Activated CD8-positive, alpha-beta memory T cell treated with anti-CD3 and anti-CD28 coated beads, Interleukin-2, amount 50 U/mL, for 1 hour (primary cell): Measurements from ENCODE around the gene VCL.
"Not testable (repeated sequence)": the region's sequence is repeated elsewhere in the genome, so short reads cannot be mapped to it uniquely, and the experiment has no call there.

Experiments used
- DNase-seq: peaks from one replicate; pipeline ENCODE4 v3.0.0-alpha.2; 2020; ENCODE audit errors: extremely low read depth

VCL gene

DNA sequence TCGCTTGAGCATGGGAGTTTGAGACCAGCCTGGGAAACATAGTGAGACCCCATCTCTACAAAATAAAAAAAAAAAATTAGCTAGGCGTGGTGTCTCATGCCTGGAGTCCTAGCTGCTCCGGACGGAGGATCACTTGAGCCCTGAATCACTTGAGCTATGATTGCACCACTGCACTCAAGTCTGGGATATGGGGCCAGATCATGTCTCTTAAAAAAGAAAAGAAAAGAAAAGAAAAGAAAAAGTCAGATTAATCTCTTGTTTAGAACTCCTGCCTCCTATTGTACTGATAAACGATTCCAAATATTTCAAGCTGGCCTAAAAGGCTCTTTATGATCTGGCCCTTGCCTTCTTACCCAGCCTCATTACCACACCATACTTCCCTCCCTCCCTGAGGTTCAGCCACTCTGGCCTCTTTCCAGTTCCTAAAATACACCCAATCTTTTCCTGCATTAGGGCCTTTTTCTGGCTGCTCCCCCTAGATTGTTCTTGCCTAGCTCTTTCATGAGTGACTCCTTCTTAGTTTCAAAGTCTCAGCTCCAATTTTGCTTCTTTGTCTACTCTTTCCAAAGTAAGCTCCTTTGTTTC lies 41.7 kb downstream of the VCL start:
- no peak for DNase-seq

DNA sequence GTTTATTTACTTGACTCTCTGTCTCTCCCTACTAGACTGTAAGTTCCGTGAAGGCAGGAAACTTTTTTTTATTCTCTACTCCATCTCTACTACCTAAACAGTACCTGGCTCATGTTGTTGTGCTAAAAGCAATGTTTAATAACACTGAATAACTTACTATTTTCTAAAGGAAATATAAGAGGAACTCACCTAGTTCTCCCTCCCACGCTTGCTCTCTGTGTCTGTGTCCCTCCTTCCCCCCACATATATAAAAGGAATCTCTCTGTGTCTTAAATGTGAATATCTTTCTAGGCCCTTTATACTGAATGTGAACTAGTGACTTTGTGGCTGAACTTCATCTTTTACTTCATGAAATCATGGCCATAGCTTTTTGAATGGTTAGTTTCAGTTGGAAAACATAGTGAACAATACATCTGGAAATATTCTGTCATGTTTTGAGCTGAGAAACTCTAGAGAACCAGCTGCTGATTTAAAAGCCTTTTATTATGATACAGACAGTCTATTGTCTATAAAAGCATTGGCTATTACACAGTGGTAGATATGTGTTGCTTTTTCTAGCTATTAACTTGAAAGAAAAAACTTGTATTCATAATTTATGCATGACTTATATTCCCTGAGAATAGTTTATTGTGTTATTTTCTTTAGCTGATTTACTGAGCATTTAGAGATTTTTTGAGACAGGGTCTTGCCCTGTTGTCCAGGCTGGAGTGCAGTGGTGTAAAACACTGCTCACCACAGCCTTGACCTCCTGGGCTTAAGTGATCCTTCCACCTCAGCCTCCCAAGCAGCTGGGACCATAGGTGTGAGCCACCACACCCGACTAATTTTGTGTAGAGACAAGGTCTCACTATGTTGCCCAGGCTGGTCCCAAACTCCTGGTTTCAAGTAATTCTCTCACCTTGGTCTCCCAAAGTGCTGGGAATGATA lies 42.5 kb downstream of the VCL start:
- DNase-seq = no peak

DNA sequence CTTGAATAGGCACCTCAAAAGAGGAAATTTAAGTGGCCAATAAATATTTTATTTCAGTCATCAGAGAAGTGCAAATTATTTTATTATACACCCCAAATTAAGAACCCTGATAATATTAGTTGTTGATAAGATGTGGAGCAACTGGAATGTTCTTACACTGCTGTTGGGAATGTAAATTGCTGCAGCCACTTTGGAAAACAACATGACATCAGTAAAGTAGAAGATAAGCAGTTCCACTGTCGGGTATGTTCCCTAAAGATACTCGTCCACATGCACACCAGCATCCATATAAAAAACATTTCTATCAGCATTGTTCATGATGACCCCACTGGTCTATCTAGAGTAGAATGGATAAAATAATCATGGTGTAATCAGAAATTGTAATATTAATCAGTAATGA lies 46.5 kb downstream of the VCL start:
- no peak for DNase-seq

DNA sequence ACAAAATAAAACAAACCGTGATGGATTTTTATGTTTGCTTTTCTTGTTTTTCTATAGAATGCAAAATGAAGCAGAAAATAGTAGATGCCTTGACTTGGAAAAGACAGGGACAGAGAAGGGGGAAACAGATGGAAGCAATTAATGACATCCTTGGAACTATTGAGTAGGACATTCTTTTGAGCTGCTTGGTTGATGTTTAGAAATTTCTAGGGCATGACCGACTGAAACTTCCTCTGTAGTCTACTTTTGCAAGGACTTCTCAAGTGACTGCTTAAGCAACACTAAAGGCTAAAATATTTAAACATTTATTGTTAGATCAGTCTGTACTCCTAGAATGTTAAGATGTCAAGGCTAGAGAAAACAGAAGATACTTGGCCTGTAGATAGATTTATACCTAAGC lies 49.4 kb downstream of the VCL start:
- no peak for DNase-seq

DNA sequence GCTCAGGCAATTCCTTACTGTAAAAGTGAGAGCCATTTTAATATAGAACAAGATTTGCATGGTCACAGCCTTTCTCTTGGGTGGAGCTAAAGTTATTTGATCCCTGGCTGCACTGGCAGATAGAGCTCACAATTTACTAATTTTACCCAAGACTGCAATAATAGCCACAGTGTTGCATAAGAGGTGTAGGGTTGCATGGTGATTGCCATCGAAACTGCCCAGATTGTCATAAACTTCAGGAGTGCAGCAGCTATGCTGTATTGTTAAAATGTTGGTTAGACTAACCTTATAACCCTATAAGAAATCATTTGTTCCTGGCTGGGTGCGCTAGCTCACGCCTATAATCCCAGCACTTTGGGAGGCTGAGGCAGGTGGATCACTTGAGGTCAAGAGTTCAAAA lies 50.0 kb downstream of the VCL start:
- no peak for DNase-seq

DNA sequence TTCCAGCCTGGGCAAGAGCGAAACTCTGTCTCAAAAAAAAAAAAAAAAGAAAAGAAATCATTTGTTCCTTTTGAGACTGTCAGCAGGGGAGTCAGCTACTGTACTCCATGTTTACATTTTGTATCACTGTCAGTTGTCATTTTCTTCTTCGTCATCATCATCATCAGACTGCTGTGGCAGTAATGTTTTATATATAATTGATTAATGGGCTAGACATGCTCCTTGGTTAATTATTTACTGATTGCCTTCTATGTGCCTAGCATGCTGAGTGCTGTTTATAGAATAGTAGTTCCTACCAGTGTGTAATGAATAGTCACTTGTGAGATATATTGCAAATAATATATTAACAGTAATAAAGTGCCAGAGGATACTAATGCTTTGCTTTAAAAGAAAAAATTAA lies 50.5 kb downstream of the VCL start:
- no peak for DNase-seq

DNA sequence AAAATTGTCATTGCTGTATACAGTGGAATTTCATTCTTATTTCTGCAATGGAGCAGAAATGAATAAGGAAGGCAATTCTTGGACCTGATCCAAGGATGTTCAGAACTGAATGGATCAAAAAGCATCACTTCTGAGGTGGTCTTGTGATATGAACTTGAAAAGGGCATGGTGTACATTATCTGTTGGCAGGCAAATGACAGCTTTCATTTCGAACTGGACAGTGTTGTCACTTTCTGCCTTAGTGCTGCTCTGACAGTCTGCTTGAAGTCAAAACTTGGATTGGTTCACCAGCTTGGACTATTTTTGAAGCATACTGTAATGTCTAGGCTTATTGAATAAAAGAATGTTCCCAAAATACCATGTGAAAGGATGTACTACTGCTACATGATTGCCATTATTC lies 52.0 kb downstream of the VCL start:
- DNase-seq = no peak

DNA sequence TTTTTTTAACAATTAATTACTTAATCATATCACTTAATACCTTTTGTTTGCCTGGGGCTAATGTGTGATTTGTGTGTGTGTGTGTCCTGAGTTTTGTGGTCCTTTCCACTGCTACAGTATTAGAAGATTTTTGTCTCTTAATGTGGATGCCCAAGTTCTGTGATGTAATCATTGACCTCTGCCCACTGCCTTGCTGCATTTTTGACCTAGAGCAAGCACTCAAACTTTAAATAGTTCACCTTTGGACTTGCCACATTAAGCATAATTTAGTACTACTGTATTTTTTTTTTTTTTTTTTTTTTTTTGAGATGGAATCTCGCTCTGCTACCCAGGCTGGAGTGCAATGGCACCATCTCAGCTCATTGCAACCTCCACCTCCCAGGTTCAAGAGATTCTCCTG lies 52.7 kb downstream of the VCL start:
- no peak for DNase-seq

DNA sequence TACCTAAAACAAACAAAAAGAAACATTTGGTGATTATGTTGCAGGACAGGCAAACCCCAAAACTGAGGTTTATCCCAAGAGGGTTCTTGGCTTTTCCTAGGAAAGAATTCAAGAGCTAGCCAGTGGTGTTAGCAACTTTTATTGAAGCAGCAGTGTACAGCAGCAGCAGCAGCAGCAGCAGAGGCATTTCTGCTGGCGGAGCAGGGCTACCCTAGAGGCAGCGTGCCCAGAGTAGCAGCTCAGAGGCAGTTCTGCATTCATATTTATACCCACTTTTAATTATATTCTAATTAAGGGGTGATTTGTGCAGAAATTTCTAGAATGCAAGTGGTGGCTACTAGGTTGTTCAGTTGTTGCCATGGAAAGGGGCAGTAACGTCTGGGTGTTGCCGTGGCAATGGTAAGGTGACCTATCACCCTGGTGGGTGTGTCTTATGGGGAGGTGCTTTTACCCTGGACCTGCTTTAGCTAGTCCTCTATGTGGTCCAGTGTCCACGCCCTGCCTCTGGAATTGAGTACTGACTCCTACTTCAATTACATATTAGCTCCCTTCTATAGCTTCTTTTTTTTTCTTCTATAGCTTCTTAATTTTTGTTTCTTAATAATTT lies 53.9 kb downstream of the VCL start:
- no peak for DNase-seq

DNA sequence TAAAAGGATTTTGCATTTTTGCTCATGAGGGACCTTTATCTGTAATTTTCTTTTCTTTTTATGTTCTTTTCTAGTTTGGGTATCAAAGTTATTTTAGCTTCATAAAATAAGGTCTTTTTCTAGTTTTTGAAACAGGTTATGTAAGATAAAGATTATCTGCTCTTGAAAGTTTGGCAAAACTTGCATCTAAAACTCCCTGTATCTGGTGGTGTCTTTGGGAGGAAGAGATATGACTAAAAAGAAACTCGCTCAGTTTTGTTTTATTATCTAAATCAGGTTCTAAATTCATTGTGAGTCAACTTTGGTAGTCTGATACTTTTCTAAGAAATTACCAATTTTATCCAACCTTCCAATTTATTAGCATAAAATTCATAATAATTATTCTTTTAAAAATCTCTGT lies 55.1 kb downstream of the VCL start:
- DNase-seq = no peak

DNA sequence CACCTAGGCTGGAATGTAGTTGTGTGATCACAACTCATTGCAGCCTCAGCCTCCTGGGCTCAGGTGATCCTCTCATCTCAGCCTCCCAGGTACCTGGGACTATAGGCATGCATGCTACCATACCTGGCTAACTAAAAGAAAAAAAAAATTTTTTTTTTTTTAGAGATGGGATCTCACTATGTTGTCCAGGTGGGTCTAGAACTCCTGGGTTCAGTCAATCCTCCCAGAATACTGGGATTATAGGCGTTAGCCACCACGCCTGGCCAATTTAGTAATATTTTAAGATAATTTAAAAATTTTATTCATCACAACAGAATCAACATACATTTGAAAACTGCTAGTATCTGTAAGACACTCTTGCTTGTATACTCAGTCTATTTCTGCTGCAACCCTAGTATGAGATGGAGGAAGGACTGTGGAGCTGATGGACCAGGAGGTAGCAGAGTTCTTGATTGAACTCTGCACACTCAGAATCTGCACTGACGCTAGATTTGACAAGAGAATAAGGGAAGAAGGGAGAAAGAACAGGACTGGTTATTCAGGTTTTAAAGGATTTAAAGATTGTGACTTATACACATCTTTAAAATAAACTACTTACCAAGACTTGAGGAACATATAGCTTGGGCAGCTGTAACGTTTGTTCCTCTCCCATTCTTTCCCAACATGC lies 57.6 kb downstream of the VCL start:
- no peak for DNase-seq

DNA sequence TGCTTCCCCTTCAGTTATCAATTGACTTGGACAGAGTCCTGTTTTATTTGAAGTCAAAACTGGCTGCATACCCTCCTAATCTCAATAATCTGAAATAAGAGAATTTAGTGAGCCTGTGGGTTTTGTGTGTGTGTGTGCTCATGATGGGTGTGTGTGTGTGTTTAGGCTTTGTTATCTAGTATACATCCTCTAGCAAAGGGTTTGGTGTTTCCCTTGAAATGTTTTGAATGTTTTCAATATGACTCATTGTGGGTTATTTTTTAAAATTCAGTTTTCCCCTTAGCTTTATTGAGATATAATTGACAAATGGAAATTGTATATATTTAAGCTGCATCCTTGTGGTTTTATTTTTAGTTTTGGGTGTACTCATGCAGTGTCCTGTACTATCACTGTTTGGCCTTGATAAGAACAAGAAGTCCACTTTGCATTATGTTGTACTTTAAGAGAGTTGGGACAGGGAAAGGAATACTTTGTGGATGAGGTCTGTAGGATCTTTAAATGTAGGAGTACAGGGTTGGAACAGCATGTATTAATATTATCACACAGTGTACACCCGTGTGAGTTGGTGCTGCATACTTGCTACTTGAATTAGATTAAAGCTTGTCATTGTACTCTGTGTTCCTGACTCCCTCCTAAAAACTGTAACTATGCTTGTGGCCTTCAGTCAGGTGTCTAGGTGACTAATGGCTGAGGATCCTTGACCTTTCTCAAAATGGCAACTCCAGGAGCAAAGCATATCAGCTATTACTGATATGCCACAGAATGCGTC lies 58.3 kb downstream of the VCL start:
- DNase-seq = no peak

DNA sequence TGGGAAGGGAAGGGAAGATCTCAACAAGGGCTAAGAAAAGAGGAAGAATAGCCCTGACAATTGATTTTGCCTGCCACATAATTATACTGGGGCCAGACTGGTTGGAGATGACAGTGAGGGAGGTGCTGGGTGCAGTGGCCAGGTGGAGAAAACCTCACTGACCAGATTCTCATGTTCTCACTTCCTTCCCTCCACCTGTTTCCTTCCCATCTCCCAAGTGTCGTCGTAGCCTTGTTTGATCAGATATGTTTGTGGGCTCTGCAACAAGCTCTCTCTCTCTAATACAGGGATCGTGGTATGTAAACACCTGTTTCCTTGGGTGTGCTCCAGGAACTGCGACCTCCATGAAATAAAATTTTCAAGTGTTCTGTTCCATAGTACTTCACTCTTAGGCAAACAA lies 60.2 kb downstream of the VCL start:
- no peak for DNase-seq

DNA sequence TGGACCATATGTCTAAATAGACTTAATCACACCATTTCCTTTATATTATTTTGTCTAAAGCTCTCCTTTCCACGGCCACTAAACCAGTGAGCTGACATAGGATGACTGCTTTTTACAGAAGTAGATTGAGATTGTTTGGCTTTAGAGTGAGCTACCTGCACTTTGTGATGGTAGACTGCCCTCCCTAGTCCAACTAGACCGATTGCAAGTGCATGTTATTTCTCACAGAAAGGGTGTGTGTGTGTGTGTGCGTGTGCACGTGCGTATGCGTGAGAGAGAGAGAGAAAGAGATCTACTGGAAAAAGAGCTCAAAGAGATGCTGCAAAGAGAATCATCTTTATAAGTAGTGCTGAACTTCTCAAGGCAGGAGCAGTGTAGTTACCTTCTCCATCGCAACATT lies 60.7 kb downstream of the VCL start:
- no peak for DNase-seq

DNA sequence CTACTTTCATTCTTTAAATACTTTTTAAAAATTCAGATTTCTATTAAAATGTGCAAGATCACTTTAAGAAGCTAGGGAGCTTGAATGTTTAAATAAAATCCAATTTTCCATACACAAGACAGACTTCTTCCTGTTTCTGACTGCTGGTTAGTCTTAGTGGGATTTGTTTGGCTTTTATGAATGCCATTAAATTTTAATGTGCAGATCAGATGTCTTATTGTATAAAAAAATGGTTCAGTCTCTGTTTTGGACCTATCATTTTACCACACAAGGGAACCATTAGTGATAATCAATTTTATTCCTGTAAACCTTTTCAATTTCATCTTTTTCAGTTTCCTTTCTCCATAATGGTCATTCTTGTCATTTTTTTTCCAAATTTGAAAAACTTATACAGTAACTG lies 63.2 kb downstream of the VCL start:
- no peak for DNase-seq

DNA sequence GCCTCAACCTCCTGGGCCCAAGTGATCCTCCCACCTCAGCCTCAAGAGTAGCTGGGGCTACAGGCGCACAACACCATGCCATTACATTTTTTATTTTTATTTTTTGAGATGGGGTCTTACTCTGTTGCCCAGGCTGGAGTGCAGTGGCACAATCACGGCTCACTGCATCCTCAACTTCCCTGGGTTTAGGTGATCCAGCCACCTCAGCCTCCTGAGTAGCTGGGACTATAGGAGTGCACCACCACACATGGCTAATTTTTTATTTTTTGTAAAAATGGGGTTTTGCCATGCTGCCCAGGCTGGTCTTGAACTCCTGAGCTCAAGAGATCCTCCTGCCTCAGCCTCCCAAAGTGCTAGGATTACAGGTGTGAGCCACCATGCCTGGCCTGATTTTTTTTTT lies 64.1 kb downstream of the VCL start:
- not testable (repeated sequence) for DNase-seq

DNA sequence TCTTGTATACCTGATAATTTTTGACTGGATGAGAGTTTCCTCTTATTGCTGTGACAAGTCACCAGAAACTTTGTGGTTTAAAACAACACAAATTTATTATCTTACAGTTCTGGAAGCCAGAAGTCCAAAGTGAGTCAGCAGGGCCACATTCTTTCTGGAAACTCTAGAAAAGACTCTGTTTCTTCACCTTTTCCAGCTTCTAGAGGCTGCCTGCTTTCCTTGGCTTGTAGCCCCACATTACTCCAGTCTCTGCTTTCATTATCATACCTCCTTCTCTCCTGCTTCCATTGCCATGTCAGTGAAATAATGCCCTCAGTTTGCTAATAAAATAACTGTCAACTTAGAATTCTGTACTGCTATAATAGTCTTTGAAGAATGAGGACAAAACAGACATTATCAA lies 65.3 kb downstream of the VCL start:
- DNase-seq = no peak

DNA sequence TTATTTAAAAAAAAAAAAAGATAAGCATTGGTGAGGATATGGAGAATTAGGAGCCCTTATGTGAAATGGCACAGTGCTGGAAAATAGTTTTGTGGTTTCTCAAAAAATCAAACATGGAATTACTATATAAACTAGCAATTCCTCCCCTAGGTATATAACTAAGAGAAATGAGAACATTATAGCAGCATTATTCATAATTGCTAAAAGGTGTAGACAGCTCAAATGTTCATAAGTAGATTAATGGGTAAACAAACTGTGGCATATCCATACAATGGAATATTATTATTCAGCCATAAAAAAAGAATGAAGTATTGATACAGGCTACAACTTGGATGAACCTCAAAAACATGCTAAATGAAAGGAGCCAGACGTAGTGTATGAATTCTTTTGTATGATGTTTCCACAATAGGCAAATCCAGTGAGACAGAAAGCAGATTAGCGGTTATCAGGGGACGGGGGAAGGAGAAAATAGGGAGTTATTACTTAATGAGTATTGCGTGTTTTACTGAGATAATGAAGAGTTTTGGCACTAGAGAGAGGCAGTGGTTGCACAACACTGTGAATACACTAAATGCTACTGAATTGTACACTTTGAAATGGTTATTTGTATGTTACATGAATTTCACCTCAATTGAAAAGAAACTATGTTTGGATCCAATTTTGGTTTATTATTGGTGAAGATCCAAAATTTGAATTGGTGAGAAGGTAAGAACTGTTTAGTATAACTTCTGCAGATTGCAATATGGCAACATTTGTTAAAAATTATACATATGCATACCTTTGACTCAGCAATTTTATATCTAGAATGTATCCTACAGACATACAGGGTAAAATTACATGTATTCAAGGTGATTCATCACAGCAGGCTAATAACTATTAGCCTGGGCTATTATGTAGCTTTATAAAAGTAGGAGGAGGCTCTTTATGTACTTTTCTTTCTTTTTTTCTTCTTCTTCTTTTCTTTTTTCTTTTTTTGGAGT lies 69.7 kb downstream of the VCL start:
- no peak for DNase-seq

DNA sequence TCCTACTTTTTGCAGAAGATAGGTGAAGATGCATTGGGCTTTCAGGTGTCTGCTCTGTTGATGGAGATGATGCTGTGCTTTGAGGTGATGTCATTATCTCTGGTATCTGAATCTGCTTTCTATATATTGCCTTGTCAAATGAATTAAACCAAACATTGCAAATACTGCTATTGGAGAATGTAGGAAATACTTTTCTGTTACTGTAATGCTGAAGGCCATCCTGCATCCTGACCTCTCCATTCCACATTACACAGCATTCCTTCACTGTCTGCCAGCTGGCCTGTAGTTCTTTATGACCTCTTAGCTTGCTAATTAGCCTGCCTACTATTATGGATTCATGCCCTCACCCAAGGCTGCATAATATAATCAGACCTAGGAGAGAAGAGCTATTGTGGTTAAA lies 73.2 kb downstream of the VCL start:
- no peak for DNase-seq

DNA sequence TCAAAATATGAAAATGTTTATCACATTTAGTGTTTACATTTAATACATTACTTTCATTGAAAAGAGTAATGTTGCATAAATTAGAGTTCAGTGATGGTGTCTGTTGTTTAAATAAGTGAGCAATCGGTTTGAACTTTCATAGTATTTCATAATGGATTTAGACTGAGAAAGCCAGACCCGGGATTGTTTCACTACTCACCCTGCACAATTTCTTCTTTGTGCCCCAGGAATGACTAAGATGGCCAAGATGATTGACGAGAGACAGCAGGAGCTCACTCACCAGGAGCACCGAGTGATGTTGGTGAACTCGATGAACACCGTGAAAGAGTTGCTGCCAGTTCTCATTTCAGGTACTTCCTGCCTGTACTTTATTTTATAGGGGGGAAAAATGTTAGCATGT lies 74.6 kb downstream of the VCL start:
- no peak for DNase-seq

DNA sequence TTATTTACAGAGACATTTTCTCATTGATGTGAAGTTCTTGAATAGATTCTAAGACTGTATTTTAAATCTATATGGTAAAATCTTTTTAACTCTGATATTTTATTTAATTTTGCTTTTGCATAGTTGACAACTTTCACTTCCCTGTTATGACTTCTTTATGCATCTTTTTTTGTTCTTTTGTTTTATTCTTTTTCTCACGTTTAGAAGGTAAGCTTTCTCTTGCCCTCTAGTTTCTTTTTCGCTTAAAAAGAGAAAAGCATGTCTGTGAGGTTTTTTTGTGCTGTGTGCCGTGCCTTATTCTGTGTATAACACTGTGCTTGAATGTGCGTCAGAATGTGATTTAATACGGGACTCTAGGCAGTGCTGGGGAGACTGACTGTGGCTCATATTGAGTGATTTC lies 78.0 kb downstream of the VCL start:
- no peak for DNase-seq
